HCT116 (cell line): ENCODE data around the gene RPS24. TPM values are rescaled to one million over a fixed set of nuclear protein-coding genes. Genes with fewer than 3 reads are reported as not detected.

Experiments used
- ATAC-seq: fragments of 200-7000 bp; cut with Tn5 transposase; 2 replicates; pipeline ENCODE4 v1.9.1; 2020; ENCODE audit warnings: mild to moderate bottlenecking, moderate library complexity
- BruUV-seq: library from RNA; stranded (reverse); fragments of 400-500 nt; replicated peaks from 2 replicates; lab custom pipeline; 2021; lab: Mats Ljungman, UMichigan
- CTCF ChIA-PET: fragments of 300-600 bp; sonication (Branson Sonifier 250); formaldehyde crosslinking; loops from one replicate; lab custom pipeline; 2021; ENCODE audit warnings: antibody characterized with exemption; lab: Charles Lee
- POLR2A ChIA-PET: fragments of 300-600, 350-600 bp; sonication (Branson Sonifier 250); formaldehyde crosslinking; loops from one replicate; lab custom pipeline; 2021; ENCODE audit warnings: antibody characterized with exemption; lab: Charles Lee
- RAD21 ChIA-PET, 2 experiments: fragments of 300-600 bp; sonication (Branson Sonifier 250); formaldehyde crosslinking; loops; one replicate each; lab custom pipeline; 2023; ENCODE audit warnings: low total read pairs in 2 of 2; ENCODE audit not compliant: uncharacterized antibody in 2 of 2, unreplicated experiment in 2 of 2, low non-redundant PET in 1 of 2; lab: Charles Lee
- DNase-seq: peaks from one replicate; pipeline ENCODE4 v3.0.0-alpha.2; 2010; ENCODE audit warnings: low read depth, low spot score
- H2AFZ ChIP-seq: fragments of 200-600 bp; shearing (Covaris generic), sonication (generic); 2 replicates; pipeline ENCODE4 v1.6.1; 2017; ENCODE audit warnings: low read depth, mixed run types, mixed read lengths, antibody characterized with exemption, low read length; ENCODE audit not compliant: poor library complexity, severe bottlenecking
- H3K27ac ChIP-seq: 2 replicates; pipeline ENCODE4 v1.5.1; 2012; ENCODE audit warnings: low read depth, low read length
- H3K27me3 ChIP-seq: fragments of 200-600 bp; sonication (generic); 2 replicates; pipeline ENCODE4 v1.6.1; 2016; ENCODE audit warnings: mixed run types, low read length, mixed read lengths; ENCODE audit not compliant: insufficient read depth
- H3K36me3 ChIP-seq, 2 experiments: fragments of 200-500 bp in 1 of 2; fragments of 200-600 bp in 1 of 2; sonication (Bioruptor generic) in 1 of 2; sonication (generic) in 1 of 2; 2 replicates each; pipeline versions ENCODE4 v1.5.1 to v1.6.1; 2014 to 2016; ENCODE audit warnings: low read length in 2 of 2, inconsistent platforms in 1 of 2, mixed read lengths in 1 of 2, mixed run types in 1 of 2; ENCODE audit not compliant: insufficient read depth in 2 of 2, control insufficient read depth in 1 of 2
- H3K4me1 ChIP-seq, 2 experiments: fragments of 200-600 bp in 1 of 2; sonication (generic) in 1 of 2; 2 replicates each; pipeline versions ENCODE4 v1.5.1 to v1.6.1; 2012 to 2017; ENCODE audit warnings: low read length in 2 of 2, inconsistent platforms in 1 of 2, mild to moderate bottlenecking in 1 of 2, mixed read lengths in 1 of 2, mixed run types in 1 of 2, moderate library complexity in 1 of 2; ENCODE audit not compliant: insufficient read depth in 2 of 2, control insufficient read depth in 1 of 2
- H3K4me2 ChIP-seq: fragments of 200-600 bp; sonication (generic); 2 replicates; pipeline ENCODE4 v1.6.1; 2017; ENCODE audit warnings: mixed run types, low read length, mixed read lengths
- H3K4me3 ChIP-seq, 2 experiments: fragments of 200-600 bp in 1 of 2; sonication (generic) in 1 of 2; replicated peaks in 1 of 2; 2 replicates each; pipeline ENCODE4 v1.5.1; 2011 to 2016; ENCODE audit warnings: low read length in 2 of 2, control low read depth in 1 of 2, low read depth in 1 of 2, mild to moderate bottlenecking in 1 of 2, mixed read lengths in 1 of 2, mixed run types in 1 of 2
- H3K79me2 ChIP-seq: fragments of 200-600 bp; sonication (generic); 2 replicates; pipeline ENCODE4 v1.6.1; 2017; ENCODE audit warnings: mild to moderate bottlenecking, mixed run types, low read length, moderate library complexity, mixed read lengths; ENCODE audit not compliant: insufficient read depth
- H3K9ac ChIP-seq: fragments of 200-600 bp; sonication (generic); 2 replicates; pipeline ENCODE4 v1.6.1; 2016; ENCODE audit warnings: low read length, mixed read lengths
- H3K9me2 ChIP-seq: fragments of 200-600 bp; sonication (generic), shearing (Covaris generic); 2 replicates; pipeline ENCODE4 v1.6.1; 2017; ENCODE audit warnings: mixed run types, mild to moderate bottlenecking, moderate library complexity; ENCODE audit not compliant: insufficient read depth
- H3K9me3 ChIP-seq, 2 experiments: fragments of 200-500 bp in 1 of 2; fragments of 200-600 bp in 1 of 2; sonication (Bioruptor generic) in 1 of 2; sonication (generic) in 1 of 2; 2 replicates each; pipeline ENCODE4 v1.6.1; 2014 to 2017; ENCODE audit warnings: low read length in 2 of 2, mixed read lengths in 2 of 2, inconsistent platforms in 1 of 2, low read depth in 1 of 2, mild to moderate bottlenecking in 1 of 2, mixed run types in 1 of 2, moderate library complexity in 1 of 2; ENCODE audit not compliant: control insufficient read depth in 1 of 2, insufficient read depth in 1 of 2
- H4K20me1 ChIP-seq: fragments of 200-600 bp; sonication (generic), shearing (Covaris generic); 2 replicates; pipeline ENCODE4 v1.6.1; 2017; ENCODE audit warnings: mixed run types, mild to moderate bottlenecking, moderate library complexity; ENCODE audit not compliant: insufficient read depth
- CBX3 ChIP-seq: IDR thresholded peaks from 2 replicates; pipeline ENCODE4 v1.6.1; 2012; ENCODE audit warnings: low read depth
- CEBPB ChIP-seq: IDR thresholded peaks from 2 replicates; pipeline ENCODE4 v1.6.1; 2012; ENCODE audit warnings: low read depth
- CTCF ChIP-seq, 3 experiments: fragments of 200-600 bp in 1 of 3; sonication (generic) in 1 of 3; IDR thresholded peaks in 2 of 3; conservative IDR thresholded peaks in 1 of 3; 2 replicates each; pipeline ENCODE4 v1.5.1; 2012 to 2017; ENCODE audit warnings: low read depth in 2 of 3, low read length in 2 of 3, antibody characterized with exemption in 1 of 3, borderline replicate concordance in 1 of 3, control low read depth in 1 of 3, mild to moderate bottlenecking in 1 of 3, mixed read lengths in 1 of 3, mixed run types in 1 of 3, moderate library complexity in 1 of 3; ENCODE audit not compliant: insufficient read depth in 1 of 3
- EGR1 ChIP-seq: IDR thresholded peaks from 2 replicates; pipeline ENCODE4 v1.6.1; 2012; ENCODE audit warnings: low read depth
- ELF1 ChIP-seq: IDR thresholded peaks from 2 replicates; pipeline ENCODE4 v1.6.1; 2012; ENCODE audit warnings: low read depth, borderline replicate concordance
- EZH2 ChIP-seq: fragments of 200-600 bp; sonication (generic); IDR thresholded peaks from 2 replicates; pipeline ENCODE4 v1.6.1; 2017; ENCODE audit warnings: antibody characterized with exemption, mixed run types
- EZH2phosphoT487 ChIP-seq: fragments of 200-600 bp; IDR thresholded peaks from 2 replicates; pipeline ENCODE4 v1.6.1; 2018; ENCODE audit warnings: antibody characterized with exemption, borderline replicate concordance
- FOSL1 ChIP-seq: IDR thresholded peaks from 2 replicates; pipeline ENCODE4 v1.6.1; 2012; ENCODE audit warnings: low read depth
- JUND ChIP-seq: IDR thresholded peaks from 2 replicates; pipeline ENCODE4 v1.6.1; 2012
- MAX ChIP-seq: IDR thresholded peaks from 2 replicates; pipeline ENCODE4 v1.6.1; 2012
- POLR2A ChIP-seq: IDR thresholded peaks from 2 replicates; pipeline ENCODE4 v1.7.0; 2011; ENCODE audit warnings: borderline replicate concordance; ENCODE audit not compliant: insufficient read depth, insufficient read length; ENCODE audit errors: extremely low read depth
- POLR2AphosphoS5 ChIP-seq: IDR thresholded peaks from 2 replicates; pipeline ENCODE4 v1.6.1; 2011; ENCODE audit warnings: mild to moderate bottlenecking, low read depth, low read length, moderate library complexity
- REST ChIP-seq: IDR thresholded peaks from 2 replicates; pipeline ENCODE4 v1.6.1; 2012; ENCODE audit warnings: low read depth
- SIN3A ChIP-seq: IDR thresholded peaks from 2 replicates; pipeline ENCODE4 v1.6.1; 2012; ENCODE audit warnings: low read depth
- SP1 ChIP-seq: IDR thresholded peaks from 2 replicates; pipeline ENCODE4 v1.6.1; 2012; ENCODE audit warnings: low read depth
- SRF ChIP-seq: IDR thresholded peaks from 2 replicates; pipeline ENCODE4 v1.6.1; 2012; ENCODE audit warnings: low read depth
- TCF7L2 ChIP-seq: IDR thresholded peaks from 2 replicates; pipeline ENCODE4 v1.7.0; 2011; ENCODE audit warnings: borderline replicate concordance, inconsistent platforms; ENCODE audit not compliant: insufficient read depth, insufficient read length; ENCODE audit errors: extremely low read depth
- YY1 ChIP-seq: IDR thresholded peaks from 2 replicates; pipeline ENCODE4 v1.6.1; 2011; ENCODE audit warnings: low read length, low read depth, moderate library complexity, mild to moderate bottlenecking; ENCODE audit not compliant: insufficient replicate concordance; ENCODE audit errors: extremely low read depth
- ZBTB33 ChIP-seq: IDR thresholded peaks from 2 replicates; pipeline ENCODE4 v1.6.1; 2011; ENCODE audit warnings: mild to moderate bottlenecking, low read length, moderate library complexity; ENCODE audit not compliant: insufficient replicate concordance; ENCODE audit errors: extremely low read depth
- ZNF274 ChIP-seq: fragments of 200-500 bp; sonication (Bioruptor generic); IDR thresholded peaks from 2 replicates; pipeline ENCODE4 v1.6.1; 2014; ENCODE audit warnings: mild to moderate bottlenecking, low read depth, low read length, inconsistent platforms
- intact Hi-C: fragments of 100-400 bp; cut with micrococcal nuclease; formaldehyde crosslinking; loops from 2 replicates; pipeline ENCODE4 v1.10.0; 2022
- total RNA-seq: library from RNA; stranded (reverse); gene quantifications from one replicate; pipeline ENCODE4 v1.2.1, GENCODE V29; 2021; ENCODE audit not compliant: unreplicated experiment

RPS24 gene
- total RNA-seq, 1 experiment from 2014 or later = 1,764 TPM

GRCh38 chr10:78081292-78081691, 47.6 kb downstream of the RPS24 start:
- ATAC-seq (no peak), DNase-seq (no peak)
- TF ChIP-seq SRF = no peak
- no peak for TF ChIP-seq FOSL1
- no peak for TF ChIP-seq CBX3
- no peak for TF ChIP-seq POLR2AphosphoS5
- no peak for TF ChIP-seq POLR2A
- no peak for TF ChIP-seq YY1
- no peak for TF ChIP-seq TCF7L2
- TF ChIP-seq EZH2 = no peak
- TF ChIP-seq MAX = no peak
- TF ChIP-seq SP1 = no peak
- TF ChIP-seq ZNF274 = no peak
- no peak for TF ChIP-seq JUND
- no peak for TF ChIP-seq CEBPB
- TF ChIP-seq EGR1 = no peak
- TF ChIP-seq CTCF (IDR thresholded peaks at IDR 0.05 in 2 of 3, conservative IDR thresholded peaks at IDR 0.05 in 1 of 3; ENCODE audit: borderline replicate concordance in 1 of 3, insufficient read depth in 1 of 3, low read depth in 2 of 3, low read length in 2 of 3) = no peak
- TF ChIP-seq REST = no peak
- no peak for TF ChIP-seq EZH2phosphoT487
- no peak for TF ChIP-seq ZBTB33
- no peak for TF ChIP-seq ELF1
- TF ChIP-seq SIN3A = no peak
- ChIA-PET CTCF (no interaction called here), POLR2A (no interaction called here), RAD21 (no interaction called here)
- Histone ChIP-seq H3K9ac (no peak overlapping the region), H3K4me1 (no peaks in the 10 kb centered on the region), H3K4me3 (no peak overlapping the region), H3K9me2 (no peaks in the 10 kb centered on the region), H3K27ac (no peak overlapping the region), H3K36me3 (no peaks in the 10 kb centered on the region), H3K4me2 (no peak overlapping the region), H3K9me3 (no peaks in the 10 kb centered on the region), H3K27me3 (peaks cover 14% of the 10 kb centered on the region; the same call in 1 of the 2 replicates), H4K20me1 (no peaks in the 10 kb centered on the region), H2AFZ (no peak overlapping the region), H3K79me2 (no peaks in the 10 kb centered on the region)
- intact Hi-C loops = no loop called here
- no TSS peak for BruUV-seq
